ENCODE measurements around the gene TXNRD2.

GRCh38 chr22:19851291-19852176 is 90.1 kb downstream of the TXNRD2 start:
- no peak for TF ChIP-seq POLR2A (IDR thresholded peaks at IDR 0.05; ENCODE audit: low read length)
- TF ChIP-seq GATA1 (IDR thresholded peaks at IDR 0.05; ENCODE audit: low read depth, low read length), result no peak

Data from erythroblast (primary cell).